HCT116 (cell line): ENCODE measurements around the gene SYNDIG1. TPM values are rescaled to one million over a fixed set of nuclear protein-coding genes. Genes with fewer than 3 reads are reported as not detected.

Source experiments
- ATAC-seq: fragments of 200-7000 bp; cut with Tn5 transposase; 2 replicates; pipeline ENCODE4 v1.9.1; 2020; ENCODE audit warnings: mild to moderate bottlenecking, moderate library complexity
- BruUV-seq: library from RNA; stranded (reverse); fragments of 400-500 nt; replicated peaks from 2 replicates; lab custom pipeline; 2021; lab: Mats Ljungman, UMichigan
- CTCF ChIA-PET: fragments of 300-600 bp; sonication (Branson Sonifier 250); formaldehyde crosslinking; loops from one replicate; lab custom pipeline; 2021; ENCODE audit warnings: antibody characterized with exemption; lab: Charles Lee
- POLR2A ChIA-PET: fragments of 300-600, 350-600 bp; sonication (Branson Sonifier 250); formaldehyde crosslinking; loops from one replicate; lab custom pipeline; 2021; ENCODE audit warnings: antibody characterized with exemption; lab: Charles Lee
- RAD21 ChIA-PET, 2 experiments: fragments of 300-600 bp; sonication (Branson Sonifier 250); formaldehyde crosslinking; loops; one replicate each; lab custom pipeline; 2023; ENCODE audit warnings: low total read pairs in 2 of 2; ENCODE audit not compliant: uncharacterized antibody in 2 of 2, unreplicated experiment in 2 of 2, low non-redundant PET in 1 of 2; lab: Charles Lee
- DNase-seq: peaks from one replicate; pipeline ENCODE4 v3.0.0-alpha.2; 2010; ENCODE audit warnings: low read depth, low spot score
- H2AFZ ChIP-seq: fragments of 200-600 bp; shearing (Covaris generic), sonication (generic); 2 replicates; pipeline ENCODE4 v1.6.1; 2017; ENCODE audit warnings: low read depth, mixed run types, mixed read lengths, antibody characterized with exemption, low read length; ENCODE audit not compliant: poor library complexity, severe bottlenecking
- H3K27ac ChIP-seq: 2 replicates; pipeline ENCODE4 v1.5.1; 2012; ENCODE audit warnings: low read depth, low read length
- H3K27me3 ChIP-seq: fragments of 200-600 bp; sonication (generic); 2 replicates; pipeline ENCODE4 v1.6.1; 2016; ENCODE audit warnings: mixed run types, low read length, mixed read lengths; ENCODE audit not compliant: insufficient read depth
- H3K36me3 ChIP-seq, 2 experiments: fragments of 200-500 bp in 1 of 2; fragments of 200-600 bp in 1 of 2; sonication (Bioruptor generic) in 1 of 2; sonication (generic) in 1 of 2; 2 replicates each; pipeline versions ENCODE4 v1.5.1 to v1.6.1; 2014 to 2016; ENCODE audit warnings: low read length in 2 of 2, inconsistent platforms in 1 of 2, mixed read lengths in 1 of 2, mixed run types in 1 of 2; ENCODE audit not compliant: insufficient read depth in 2 of 2, control insufficient read depth in 1 of 2
- H3K4me1 ChIP-seq, 2 experiments: fragments of 200-600 bp in 1 of 2; sonication (generic) in 1 of 2; 2 replicates each; pipeline versions ENCODE4 v1.5.1 to v1.6.1; 2012 to 2017; ENCODE audit warnings: low read length in 2 of 2, inconsistent platforms in 1 of 2, mild to moderate bottlenecking in 1 of 2, mixed read lengths in 1 of 2, mixed run types in 1 of 2, moderate library complexity in 1 of 2; ENCODE audit not compliant: insufficient read depth in 2 of 2, control insufficient read depth in 1 of 2
- H3K4me2 ChIP-seq: fragments of 200-600 bp; sonication (generic); 2 replicates; pipeline ENCODE4 v1.6.1; 2017; ENCODE audit warnings: mixed run types, low read length, mixed read lengths
- H3K4me3 ChIP-seq, 2 experiments: fragments of 200-600 bp in 1 of 2; sonication (generic) in 1 of 2; replicated peaks in 1 of 2; 2 replicates each; pipeline ENCODE4 v1.5.1; 2011 to 2016; ENCODE audit warnings: low read length in 2 of 2, control low read depth in 1 of 2, low read depth in 1 of 2, mild to moderate bottlenecking in 1 of 2, mixed read lengths in 1 of 2, mixed run types in 1 of 2
- H3K79me2 ChIP-seq: fragments of 200-600 bp; sonication (generic); 2 replicates; pipeline ENCODE4 v1.6.1; 2017; ENCODE audit warnings: mild to moderate bottlenecking, mixed run types, low read length, moderate library complexity, mixed read lengths; ENCODE audit not compliant: insufficient read depth
- H3K9ac ChIP-seq: fragments of 200-600 bp; sonication (generic); 2 replicates; pipeline ENCODE4 v1.6.1; 2016; ENCODE audit warnings: low read length, mixed read lengths
- H3K9me2 ChIP-seq: fragments of 200-600 bp; sonication (generic), shearing (Covaris generic); 2 replicates; pipeline ENCODE4 v1.6.1; 2017; ENCODE audit warnings: mixed run types, mild to moderate bottlenecking, moderate library complexity; ENCODE audit not compliant: insufficient read depth
- H3K9me3 ChIP-seq, 2 experiments: fragments of 200-500 bp in 1 of 2; fragments of 200-600 bp in 1 of 2; sonication (Bioruptor generic) in 1 of 2; sonication (generic) in 1 of 2; 2 replicates each; pipeline ENCODE4 v1.6.1; 2014 to 2017; ENCODE audit warnings: low read length in 2 of 2, mixed read lengths in 2 of 2, inconsistent platforms in 1 of 2, low read depth in 1 of 2, mild to moderate bottlenecking in 1 of 2, mixed run types in 1 of 2, moderate library complexity in 1 of 2; ENCODE audit not compliant: control insufficient read depth in 1 of 2, insufficient read depth in 1 of 2
- H4K20me1 ChIP-seq: fragments of 200-600 bp; sonication (generic), shearing (Covaris generic); 2 replicates; pipeline ENCODE4 v1.6.1; 2017; ENCODE audit warnings: mixed run types, mild to moderate bottlenecking, moderate library complexity; ENCODE audit not compliant: insufficient read depth
- ATF3 ChIP-seq: IDR thresholded peaks from 2 replicates; pipeline ENCODE4 v1.6.1; 2012
- CBX3 ChIP-seq: IDR thresholded peaks from 2 replicates; pipeline ENCODE4 v1.6.1; 2012; ENCODE audit warnings: low read depth
- CEBPB ChIP-seq: IDR thresholded peaks from 2 replicates; pipeline ENCODE4 v1.6.1; 2012; ENCODE audit warnings: low read depth
- EGR1 ChIP-seq: IDR thresholded peaks from 2 replicates; pipeline ENCODE4 v1.6.1; 2012; ENCODE audit warnings: low read depth
- ELF1 ChIP-seq: IDR thresholded peaks from 2 replicates; pipeline ENCODE4 v1.6.1; 2012; ENCODE audit warnings: low read depth, borderline replicate concordance
- EZH2 ChIP-seq: fragments of 200-600 bp; sonication (generic); IDR thresholded peaks from 2 replicates; pipeline ENCODE4 v1.6.1; 2017; ENCODE audit warnings: antibody characterized with exemption, mixed run types
- FOSL1 ChIP-seq: IDR thresholded peaks from 2 replicates; pipeline ENCODE4 v1.6.1; 2012; ENCODE audit warnings: low read depth
- JUND ChIP-seq: IDR thresholded peaks from 2 replicates; pipeline ENCODE4 v1.6.1; 2012
- MAX ChIP-seq: IDR thresholded peaks from 2 replicates; pipeline ENCODE4 v1.6.1; 2012
- POLR2A ChIP-seq: IDR thresholded peaks from 2 replicates; pipeline ENCODE4 v1.7.0; 2011; ENCODE audit warnings: borderline replicate concordance; ENCODE audit not compliant: insufficient read depth, insufficient read length; ENCODE audit errors: extremely low read depth
- POLR2AphosphoS5 ChIP-seq: IDR thresholded peaks from 2 replicates; pipeline ENCODE4 v1.6.1; 2011; ENCODE audit warnings: mild to moderate bottlenecking, low read depth, low read length, moderate library complexity
- SIN3A ChIP-seq: IDR thresholded peaks from 2 replicates; pipeline ENCODE4 v1.6.1; 2012; ENCODE audit warnings: low read depth
- SP1 ChIP-seq: IDR thresholded peaks from 2 replicates; pipeline ENCODE4 v1.6.1; 2012; ENCODE audit warnings: low read depth
- TCF7L2 ChIP-seq: IDR thresholded peaks from 2 replicates; pipeline ENCODE4 v1.7.0; 2011; ENCODE audit warnings: borderline replicate concordance, inconsistent platforms; ENCODE audit not compliant: insufficient read depth, insufficient read length; ENCODE audit errors: extremely low read depth
- ZBTB33 ChIP-seq: IDR thresholded peaks from 2 replicates; pipeline ENCODE4 v1.6.1; 2011; ENCODE audit warnings: mild to moderate bottlenecking, low read length, moderate library complexity; ENCODE audit not compliant: insufficient replicate concordance; ENCODE audit errors: extremely low read depth
- ZNF274 ChIP-seq: fragments of 200-500 bp; sonication (Bioruptor generic); IDR thresholded peaks from 2 replicates; pipeline ENCODE4 v1.6.1; 2014; ENCODE audit warnings: mild to moderate bottlenecking, low read depth, low read length, inconsistent platforms
- intact Hi-C: fragments of 100-400 bp; cut with micrococcal nuclease; formaldehyde crosslinking; loops from 2 replicates; pipeline ENCODE4 v1.10.0; 2022
- total RNA-seq: library from RNA; stranded (reverse); gene quantifications from one replicate; pipeline ENCODE4 v1.2.1, GENCODE V29; 2021; ENCODE audit not compliant: unreplicated experiment

Gene SYNDIG1
- total RNA-seq, 1 experiment from 2014 or later = not detected

GRCh38 chr20:24637087-24637486 lies 167.7 kb downstream of the SYNDIG1 start:
- RAD21 ChIA-PET = no interaction called here
- TF ChIP-seq ZNF274 (no peak), EZH2 (no peak), ZBTB33 (no peak), MAX (no peak), ELF1 (no peak), JUND (no peak), TCF7L2 (no peak), POLR2A (no peak), EGR1 (no peak), POLR2AphosphoS5 (no peak), FOSL1 (no peak), CEBPB (no peak), ATF3 (no peak), SIN3A (no peak), SP1 (no peak), CBX3 (no peak)
- DNase-seq = no peak
- Histone ChIP-seq H3K27ac (no peak overlapping the region), H3K27me3 (peaks cover 8% of the 10 kb centered on the region; the same call in 1 of the 2 replicates), H3K4me3 (no peak overlapping the region), H3K9ac (no peak overlapping the region), H3K9me3 (no peaks in the 10 kb centered on the region), H3K79me2 (no peaks in the 10 kb centered on the region), H3K9me2 (no peaks in the 10 kb centered on the region), H3K4me1 (peaks cover 7 to 13% of the 10 kb centered on the region in 2 experiments), H3K36me3 (no peaks in the 10 kb centered on the region), H4K20me1 (no peaks in the 10 kb centered on the region), H2AFZ (no peak overlapping the region), H3K4me2 (no peak overlapping the region)
- POLR2A ChIA-PET = no interaction called here
- no peak for ATAC-seq
- CTCF ChIA-PET = no interaction called here
- BruUV-seq = no TSS peak
- intact Hi-C loops = no loop called here
